ENCODE data around the gene NKIRAS1. TPM values are rescaled to one million over a fixed set of nuclear protein-coding genes. Genes with fewer than 3 reads are reported as not detected.

Gene NKIRAS1
- total RNA-seq, 1 experiment from 2014 or later = 8.9 TPM

DNA sequence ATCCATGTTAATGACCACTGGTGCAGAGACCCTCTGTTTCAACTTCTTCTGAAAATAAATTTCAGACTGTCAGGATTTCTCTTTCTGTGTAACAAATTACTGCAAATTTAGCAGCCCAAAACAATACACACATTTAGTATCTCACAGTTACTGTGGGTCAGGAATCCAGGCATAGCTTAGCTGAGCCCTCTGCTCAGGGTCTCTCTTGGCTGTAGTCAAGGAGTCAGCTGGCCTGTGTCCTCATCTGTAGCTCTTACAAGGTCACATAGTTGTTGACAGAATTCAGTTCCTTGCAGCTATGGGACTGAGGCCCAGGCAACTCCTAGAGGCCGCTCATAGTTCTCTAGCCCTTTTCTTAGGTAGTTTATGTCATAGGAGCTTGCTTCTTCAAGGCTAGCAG lies 51.9 kb downstream of the NKIRAS1 start:
- POLR2A ChIA-PET = interaction anchor here (0.7 kb wide), 1 partner anchor 14 kb away, joined by 3 read pairs; no protein-coding TSS in a partner anchor
- DNase-seq (ENCODE audit: low read depth, low spot score) = no peak
- peaks cover 33% of the 10 kb centered on the region for H3K4me1 ChIP-seq (ENCODE audit: control insufficient read depth, insufficient read depth, low read length)
- no peaks in the 10 kb centered on the region for H3K27me3 ChIP-seq (ENCODE audit: control insufficient read depth, insufficient read depth, low read length)
- no TSS peak for BruUV-seq (replicated peaks)
- ATAC-seq = no peak
- in situ Hi-C loops (cut with HindIII; ENCODE audit: low pct_unique_long_range_greater_than_20kb, low sequenced_read_pairs) (no loop called here), intact Hi-C loops (cut with micrococcal nuclease; ENCODE audit: unreplicated experiment) (no loop called here)
- TF ChIP-seq, protein P1, sequence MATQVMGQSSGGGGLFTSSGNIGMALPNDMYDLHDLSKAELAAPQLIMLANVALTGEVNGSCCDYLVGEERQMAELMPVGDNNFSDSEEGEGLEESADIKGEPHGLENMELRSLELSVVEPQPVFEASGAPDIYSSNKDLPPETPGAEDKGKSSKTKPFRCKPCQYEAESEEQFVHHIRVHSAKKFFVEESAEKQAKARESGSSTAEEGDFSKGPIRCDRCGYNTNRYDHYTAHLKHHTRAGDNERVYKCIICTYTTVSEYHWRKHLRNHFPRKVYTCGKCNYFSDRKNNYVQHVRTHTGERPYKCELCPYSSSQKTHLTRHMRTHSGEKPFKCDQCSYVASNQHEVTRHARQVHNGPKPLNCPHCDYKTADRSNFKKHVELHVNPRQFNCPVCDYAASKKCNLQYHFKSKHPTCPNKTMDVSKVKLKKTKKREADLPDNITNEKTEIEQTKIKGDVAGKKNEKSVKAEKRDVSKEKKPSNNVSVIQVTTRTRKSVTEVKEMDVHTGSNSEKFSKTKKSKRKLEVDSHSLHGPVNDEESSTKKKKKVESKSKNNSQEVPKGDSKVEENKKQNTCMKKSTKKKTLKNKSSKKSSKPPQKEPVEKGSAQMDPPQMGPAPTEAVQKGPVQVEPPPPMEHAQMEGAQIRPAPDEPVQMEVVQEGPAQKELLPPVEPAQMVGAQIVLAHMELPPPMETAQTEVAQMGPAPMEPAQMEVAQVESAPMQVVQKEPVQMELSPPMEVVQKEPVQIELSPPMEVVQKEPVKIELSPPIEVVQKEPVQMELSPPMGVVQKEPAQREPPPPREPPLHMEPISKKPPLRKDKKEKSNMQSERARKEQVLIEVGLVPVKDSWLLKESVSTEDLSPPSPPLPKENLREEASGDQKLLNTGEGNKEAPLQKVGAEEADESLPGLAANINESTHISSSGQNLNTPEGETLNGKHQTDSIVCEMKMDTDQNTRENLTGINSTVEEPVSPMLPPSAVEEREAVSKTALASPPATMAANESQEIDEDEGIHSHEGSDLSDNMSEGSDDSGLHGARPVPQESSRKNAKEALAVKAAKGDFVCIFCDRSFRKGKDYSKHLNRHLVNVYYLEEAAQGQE (IDR thresholded peaks at IDR 0.05; ENCODE audit: insufficient read depth in 1 of 2, low read depth in 2 of 2, low read length in 1 of 2) = no peak
- no peak for TF ChIP-seq TCF7L2 (IDR thresholded peaks at IDR 0.05; ENCODE audit: low read depth, low read length)
- TF ChIP-seq SIN3A (IDR thresholded peaks at IDR 0.05; ENCODE audit: borderline replicate concordance, insufficient read depth, low read depth, low read length) = no peak
- TF ChIP-seq, protein P2, sequence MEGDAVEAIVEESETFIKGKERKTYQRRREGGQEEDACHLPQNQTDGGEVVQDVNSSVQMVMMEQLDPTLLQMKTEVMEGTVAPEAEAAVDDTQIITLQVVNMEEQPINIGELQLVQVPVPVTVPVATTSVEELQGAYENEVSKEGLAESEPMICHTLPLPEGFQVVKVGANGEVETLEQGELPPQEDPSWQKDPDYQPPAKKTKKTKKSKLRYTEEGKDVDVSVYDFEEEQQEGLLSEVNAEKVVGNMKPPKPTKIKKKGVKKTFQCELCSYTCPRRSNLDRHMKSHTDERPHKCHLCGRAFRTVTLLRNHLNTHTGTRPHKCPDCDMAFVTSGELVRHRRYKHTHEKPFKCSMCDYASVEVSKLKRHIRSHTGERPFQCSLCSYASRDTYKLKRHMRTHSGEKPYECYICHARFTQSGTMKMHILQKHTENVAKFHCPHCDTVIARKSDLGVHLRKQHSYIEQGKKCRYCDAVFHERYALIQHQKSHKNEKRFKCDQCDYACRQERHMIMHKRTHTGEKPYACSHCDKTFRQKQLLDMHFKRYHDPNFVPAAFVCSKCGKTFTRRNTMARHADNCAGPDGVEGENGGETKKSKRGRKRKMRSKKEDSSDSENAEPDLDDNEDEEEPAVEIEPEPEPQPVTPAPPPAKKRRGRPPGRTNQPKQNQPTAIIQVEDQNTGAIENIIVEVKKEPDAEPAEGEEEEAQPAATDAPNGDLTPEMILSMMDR (IDR thresholded peaks at IDR 0.05) = no peak
- no peak for TF ChIP-seq POLR2AphosphoS5 (IDR thresholded peaks at IDR 0.05; ENCODE audit: low read depth, low read length)
- no peaks in the 10 kb centered on the region for H3K36me3 ChIP-seq (ENCODE audit: control insufficient read depth, insufficient read depth, low read length)
- H3K27ac ChIP-seq (ENCODE audit: low read length) = 0 out of 2 replicates have a peak overlapping the region, but pooled peaks have one; percentile 12
- CTCF ChIA-PET = no interaction called here
- H3K4me3 ChIP-seq (ENCODE audit: low read depth in 2 of 2, low read length in 2 of 2) = no peak overlapping the region
- H3K9me3 ChIP-seq (ENCODE audit: control insufficient read depth, insufficient read depth, low read depth, low read length) = no peaks in the 10 kb centered on the region

DNA sequence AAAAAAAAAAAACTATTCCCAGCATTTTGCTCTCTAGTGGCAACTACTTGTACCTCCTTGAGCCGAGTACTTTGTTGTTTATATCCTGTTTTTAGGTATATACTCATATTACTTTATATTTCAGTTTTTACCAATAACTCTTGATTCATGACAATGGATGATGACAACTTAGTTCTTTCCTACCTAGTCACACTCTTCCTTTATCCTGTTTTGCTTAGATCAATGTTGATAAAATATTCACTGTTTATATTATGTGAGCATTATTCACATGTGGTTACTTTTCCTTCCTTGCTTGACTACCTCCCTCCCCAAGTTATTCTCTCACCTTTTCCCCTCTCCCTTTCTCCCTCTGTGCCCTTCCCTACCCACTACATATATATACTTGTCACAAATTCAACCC lies 53.7 kb downstream of the NKIRAS1 start:
- Histone ChIP-seq H3K36me3 (ENCODE audit: control insufficient read depth, insufficient read depth, low read length) (no peaks in the 10 kb centered on the region), H3K4me3 (ENCODE audit: low read depth in 2 of 2, low read length in 2 of 2) (no peak overlapping the region), H3K4me1 (ENCODE audit: control insufficient read depth, insufficient read depth, low read length) (peaks cover 42% of the 10 kb centered on the region), H3K27me3 (ENCODE audit: control insufficient read depth, insufficient read depth, low read length) (no peaks in the 10 kb centered on the region), H3K9me3 (ENCODE audit: control insufficient read depth, insufficient read depth, low read depth, low read length) (no peaks in the 10 kb centered on the region), H3K27ac (ENCODE audit: low read length) (no peak overlapping the region)
- POLR2A ChIA-PET = no interaction called here
- TF ChIP-seq, protein P2 (IDR thresholded peaks at IDR 0.05) = no peak
- TF ChIP-seq, protein P1 (IDR thresholded peaks at IDR 0.05; ENCODE audit: insufficient read depth in 1 of 2, low read depth in 2 of 2, low read length in 1 of 2) = no peak
- TF ChIP-seq TCF7L2 (IDR thresholded peaks at IDR 0.05; ENCODE audit: low read depth, low read length) (no peak), SIN3A (IDR thresholded peaks at IDR 0.05; ENCODE audit: borderline replicate concordance, insufficient read depth, low read depth, low read length) (no peak), POLR2AphosphoS5 (IDR thresholded peaks at IDR 0.05; ENCODE audit: low read depth, low read length) (no peak)
- no peak for DNase-seq (ENCODE audit: low read depth, low spot score)
- in situ Hi-C loops (cut with HindIII; ENCODE audit: low pct_unique_long_range_greater_than_20kb, low sequenced_read_pairs) = no loop called here
- no TSS peak for BruUV-seq (replicated peaks)
- ATAC-seq = no peak
- CTCF ChIA-PET = no interaction called here
- intact Hi-C loops (cut with micrococcal nuclease; ENCODE audit: unreplicated experiment) = no loop called here
